ENCODE data around the gene SCMH1.

Gene SCMH1

GRCh38 chr1:41078616-41079015, 163.5 kb downstream of the SCMH1 start:
- no peak for DNase-seq

- no peak for DNase-seq
Measured at GRCh38 chr1:41078193-41078592, 163.9 kb downstream of the SCMH1 start.

- DNase-seq = no peak
Measured at GRCh38 chr1:41073971-41074370, 168.1 kb downstream of the SCMH1 start.

GRCh38 chr1:41072051-41072450, 170.1 kb downstream of the SCMH1 start:
- no peak for DNase-seq

- DNase-seq = no peak
Measured at GRCh38 chr1:41056907-41057306, 185.2 kb downstream of the SCMH1 start.

- no peak for DNase-seq
Measured at GRCh38 chr1:41053316-41053715, 188.8 kb downstream of the SCMH1 start.

- no peak for DNase-seq
Measured at GRCh38 chr1:41051022-41051421, 191.1 kb downstream of the SCMH1 start.

GRCh38 chr1:41048540-41048939, 193.6 kb downstream of the SCMH1 start:
- DNase-seq = no peak

- DNase-seq = no peak
Measured at GRCh38 chr1:41046347-41046775, 195.7 kb downstream of the SCMH1 start.

GRCh38 chr1:41045740-41046139, 196.4 kb downstream of the SCMH1 start:
- no peak for DNase-seq

- no peak for DNase-seq
Measured at GRCh38 chr1:41044187-41044586, 197.9 kb downstream of the SCMH1 start.

GRCh38 chr1:41041614-41042270, 200.4 kb downstream of the SCMH1 start:
- no peak for DNase-seq

- no peak for DNase-seq
Measured at GRCh38 chr1:41038110-41038509, 204.0 kb downstream of the SCMH1 start.

GRCh38 chr1:41037116-41037903, 204.8 kb downstream of the SCMH1 start:
- DNase-seq = no peak

- no peak for DNase-seq
Measured at GRCh38 chr1:41033272-41033671, 208.8 kb downstream of the SCMH1 start.

- no peak for DNase-seq
Measured at GRCh38 chr1:41032147-41032546, 210.0 kb downstream of the SCMH1 start.

- no peak for DNase-seq
Measured at GRCh38 chr1:41030872-41031616, 211.1 kb downstream of the SCMH1 start.

- DNase-seq = no peak
Measured at GRCh38 chr1:41028034-41028642, 214.0 kb downstream of the SCMH1 start.

- DNase-seq = no peak
Measured at GRCh38 chr1:41025979-41026819, 215.9 kb downstream of the SCMH1 start.

GRCh38 chr1:41024953-41025352, 217.2 kb downstream of the SCMH1 start:
- DNase-seq = no peak

GRCh38 chr1:41023279-41023990, 218.7 kb downstream of the SCMH1 start:
- DNase-seq = no peak

- DNase-seq = no peak
Measured at GRCh38 chr1:41022424-41022823, 219.7 kb downstream of the SCMH1 start.
